ENCODE results near the gene HOXB4. TPM values are rescaled to one million over a fixed set of nuclear protein-coding genes. Genes with fewer than 3 reads are reported as not detected.

Gene HOXB4
- polyA plus RNA-seq, 12 donors, result 0.69 to 4.5 (median 2.2) TPM; not detected in 1

- DNase-seq, result no peak
Measured at GRCh38 chr17:48603959-48604769, 26.0 kb upstream of the HOXB4 start.

GRCh38 chr17:48601539-48602425, 23.6 kb upstream of the HOXB4 start:
- no peak for DNase-seq

GRCh38 chr17:48601207-48601538, 23.0 kb upstream of the HOXB4 start:
- DNase-seq, result no peak

- DNase-seq, result no peak
Measured at GRCh38 chr17:48600244-48601098, 22.3 kb upstream of the HOXB4 start.

GRCh38 chr17:48599354-48599753, 21.2 kb upstream of the HOXB4 start:
- DNase-seq, result no peak

GRCh38 chr17:48598736-48599135, 20.6 kb upstream of the HOXB4 start:
- no peak for DNase-seq

GRCh38 chr17:48597778-48598631, 19.9 kb upstream of the HOXB4 start:
- DNase-seq, result no peak

- no peak for DNase-seq
Measured at GRCh38 chr17:48597528-48597777, 19.3 kb upstream of the HOXB4 start.

- DNase-seq, result no peak
Measured at GRCh38 chr17:48596735-48597527, 18.8 kb upstream of the HOXB4 start.

- no peak for DNase-seq
Measured at GRCh38 chr17:48596000-48596734, 18.0 kb upstream of the HOXB4 start.

- no peak for DNase-seq
Measured at GRCh38 chr17:48595278-48595999, 17.3 kb upstream of the HOXB4 start.

- DNase-seq, result no peak
Measured at GRCh38 chr17:48594538-48595277, 16.6 kb upstream of the HOXB4 start.

- DNase-seq, result peak; percentile 81
Measured at GRCh38 chr17:48593840-48594537, 15.8 kb upstream of the HOXB4 start.

- DNase-seq, result no peak
Measured at GRCh38 chr17:48593126-48593829, 15.1 kb upstream of the HOXB4 start, which contains the start of gene HOXB5. Gene HOXB5, minus strand, starts transcription at chr17:48593779. Its CDS starts 97 bp downstream, at chr17:48593682.

- DNase-seq, result no peak
Measured at GRCh38 chr17:48592577-48592976, 14.4 kb upstream of the HOXB4 start.

GRCh38 chr17:48592057-48592514, 13.9 kb upstream of the HOXB4 start:
- DNase-seq, result no peak

Measured in muscle of arm (tissue), 12 donors.